ENCODE measurements around the gene DYSF.

DNA sequence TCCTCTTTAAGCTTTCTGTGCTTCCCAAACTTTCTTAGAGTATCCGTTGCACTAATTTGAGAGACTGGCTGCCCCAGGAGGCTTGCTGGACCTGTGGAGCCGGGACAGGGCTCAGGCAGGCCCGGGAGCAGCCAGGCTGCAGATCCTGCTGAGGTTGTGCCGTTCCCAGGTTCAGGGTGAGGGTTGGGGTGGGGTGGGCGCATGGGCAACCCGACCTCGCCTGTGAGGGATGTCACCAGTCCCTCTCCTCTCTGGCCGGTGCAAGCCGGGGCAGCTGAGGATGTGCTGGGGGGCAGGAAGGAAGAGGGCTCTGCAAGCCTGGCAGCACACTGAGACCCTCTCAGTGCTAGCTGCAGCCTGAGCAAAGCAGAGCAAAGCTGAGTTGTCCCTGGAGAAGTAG lies 57.6 kb downstream of the DYSF start:
- TF ChIP-seq POLR2AphosphoS5 (IDR thresholded peaks at IDR 0.05; ENCODE audit: low read depth, low read length) = no peak
- TF ChIP-seq SIN3A (IDR thresholded peaks at IDR 0.05; ENCODE audit: borderline replicate concordance, insufficient read depth, low read length) = no peak
- no peak for TF ChIP-seq TAF1 (IDR thresholded peaks at IDR 0.05; ENCODE audit: borderline replicate concordance, insufficient read depth, low read length)
- TF ChIP-seq, protein P1, sequence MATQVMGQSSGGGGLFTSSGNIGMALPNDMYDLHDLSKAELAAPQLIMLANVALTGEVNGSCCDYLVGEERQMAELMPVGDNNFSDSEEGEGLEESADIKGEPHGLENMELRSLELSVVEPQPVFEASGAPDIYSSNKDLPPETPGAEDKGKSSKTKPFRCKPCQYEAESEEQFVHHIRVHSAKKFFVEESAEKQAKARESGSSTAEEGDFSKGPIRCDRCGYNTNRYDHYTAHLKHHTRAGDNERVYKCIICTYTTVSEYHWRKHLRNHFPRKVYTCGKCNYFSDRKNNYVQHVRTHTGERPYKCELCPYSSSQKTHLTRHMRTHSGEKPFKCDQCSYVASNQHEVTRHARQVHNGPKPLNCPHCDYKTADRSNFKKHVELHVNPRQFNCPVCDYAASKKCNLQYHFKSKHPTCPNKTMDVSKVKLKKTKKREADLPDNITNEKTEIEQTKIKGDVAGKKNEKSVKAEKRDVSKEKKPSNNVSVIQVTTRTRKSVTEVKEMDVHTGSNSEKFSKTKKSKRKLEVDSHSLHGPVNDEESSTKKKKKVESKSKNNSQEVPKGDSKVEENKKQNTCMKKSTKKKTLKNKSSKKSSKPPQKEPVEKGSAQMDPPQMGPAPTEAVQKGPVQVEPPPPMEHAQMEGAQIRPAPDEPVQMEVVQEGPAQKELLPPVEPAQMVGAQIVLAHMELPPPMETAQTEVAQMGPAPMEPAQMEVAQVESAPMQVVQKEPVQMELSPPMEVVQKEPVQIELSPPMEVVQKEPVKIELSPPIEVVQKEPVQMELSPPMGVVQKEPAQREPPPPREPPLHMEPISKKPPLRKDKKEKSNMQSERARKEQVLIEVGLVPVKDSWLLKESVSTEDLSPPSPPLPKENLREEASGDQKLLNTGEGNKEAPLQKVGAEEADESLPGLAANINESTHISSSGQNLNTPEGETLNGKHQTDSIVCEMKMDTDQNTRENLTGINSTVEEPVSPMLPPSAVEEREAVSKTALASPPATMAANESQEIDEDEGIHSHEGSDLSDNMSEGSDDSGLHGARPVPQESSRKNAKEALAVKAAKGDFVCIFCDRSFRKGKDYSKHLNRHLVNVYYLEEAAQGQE (IDR thresholded peaks at IDR 0.05; ENCODE audit: insufficient read depth in 1 of 2, low read depth in 2 of 2, low read length in 2 of 2) = no peak
- TF ChIP-seq FOXP2 (optimal IDR thresholded peaks at IDR 0.05; ENCODE audit: borderline replicate concordance, extremely low read depth, extremely low read length, insufficient read depth) = no peak

Data from PFSK-1 (cell line).